Astrocyte of the spinal cord (primary cell): ENCODE results near the gene TMPRSS2.

Source experiments
- DNase-seq: peaks from one replicate; pipeline ENCODE4 v3.0.0; 2011; ENCODE audit warnings: low read depth, low spot score
- H3K4me3 ChIP-seq: 2 replicates; pipeline ENCODE4 v1.5.1; 2011; ENCODE audit warnings: low read depth, mild to moderate bottlenecking, low read length, moderate library complexity
- CTCF ChIP-seq: IDR thresholded peaks from 2 replicates; pipeline ENCODE4 v1.5.1; 2012; ENCODE audit warnings: low read depth, mild to moderate bottlenecking, low read length, inconsistent platforms
- in situ Hi-C: cut with HindIII; loops from 2 replicates; pipeline ENCODE4 v1.10.0; 2017; ENCODE audit warnings: low sequenced_read_pairs

The TMPRSS2 gene

GRCh38 chr21:41488080-41488479 is 19.9 kb downstream of the TMPRSS2 start:
- in situ Hi-C loops = no loop called here
- H3K4me3 ChIP-seq = no peak overlapping the region
- no peak for DNase-seq
- no peak for TF ChIP-seq CTCF

DNA sequence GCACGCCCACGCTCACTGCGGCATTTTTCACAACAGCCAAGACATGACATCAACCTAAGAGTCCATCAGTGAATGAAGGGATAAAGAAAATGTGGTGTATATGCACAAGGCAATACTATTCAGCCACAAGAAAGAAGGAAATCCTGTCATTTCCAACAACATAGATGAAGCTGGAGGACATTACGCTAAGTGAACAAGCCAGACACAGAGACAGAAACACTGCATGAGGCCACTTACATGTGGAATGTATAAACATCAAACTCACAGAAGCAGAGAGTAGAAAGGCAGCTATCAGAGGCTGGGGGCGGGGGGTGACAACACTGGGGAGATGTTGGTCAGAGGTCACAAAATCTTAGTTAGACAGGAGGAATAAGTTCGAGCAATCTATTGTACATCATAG is 20.9 kb downstream of the TMPRSS2 start:
- in situ Hi-C loops = no loop called here
- DNase-seq = no peak
- no peak overlapping the region for H3K4me3 ChIP-seq
- TF ChIP-seq CTCF = no peak

DNA sequence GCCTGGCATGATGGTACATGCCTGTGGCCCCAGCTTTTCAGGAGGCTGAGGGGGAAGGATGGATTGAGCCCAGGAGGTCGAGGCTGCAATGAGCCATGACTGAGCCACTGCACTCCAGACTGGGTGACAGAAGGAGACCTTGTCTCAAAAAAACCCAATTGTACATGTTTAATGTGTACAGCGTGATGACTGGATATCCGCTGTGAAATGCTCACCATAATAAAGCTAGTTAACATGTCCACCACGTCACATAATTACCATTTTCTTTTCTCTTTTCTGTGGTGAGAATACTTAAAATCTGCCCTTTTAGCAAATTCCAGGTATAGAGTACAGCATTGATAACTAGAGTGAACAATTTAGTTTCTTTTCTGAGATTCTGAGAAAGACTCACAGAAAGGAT is 24.0 kb downstream of the TMPRSS2 start:
- TF ChIP-seq CTCF = no peak
- no peak for DNase-seq
- H3K4me3 ChIP-seq = no peak overlapping the region
- in situ Hi-C loops = no loop called here

DNA sequence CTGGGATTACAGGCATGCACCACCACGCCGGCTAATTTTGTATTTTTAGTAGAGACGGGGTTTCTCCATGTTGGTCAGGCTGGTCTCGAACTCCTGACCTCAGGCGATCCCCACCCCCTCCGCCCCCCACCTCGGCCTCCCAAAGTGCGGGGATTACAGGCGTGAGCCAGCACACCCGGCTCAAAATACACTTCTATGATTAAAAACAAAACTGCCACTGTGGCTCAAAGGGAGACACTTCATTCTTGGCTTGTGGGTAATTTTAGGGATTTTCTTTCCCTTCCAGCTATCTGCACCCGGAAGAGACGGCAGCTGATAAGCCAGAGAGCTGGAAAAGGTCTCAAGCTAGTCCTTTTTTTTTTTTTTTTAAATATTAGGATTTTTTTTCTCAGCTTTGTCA is 24.5 kb downstream of the TMPRSS2 start:
- in situ Hi-C loops = no loop called here
- no peak for TF ChIP-seq CTCF
- no peak for DNase-seq
- no peak overlapping the region for H3K4me3 ChIP-seq

DNA sequence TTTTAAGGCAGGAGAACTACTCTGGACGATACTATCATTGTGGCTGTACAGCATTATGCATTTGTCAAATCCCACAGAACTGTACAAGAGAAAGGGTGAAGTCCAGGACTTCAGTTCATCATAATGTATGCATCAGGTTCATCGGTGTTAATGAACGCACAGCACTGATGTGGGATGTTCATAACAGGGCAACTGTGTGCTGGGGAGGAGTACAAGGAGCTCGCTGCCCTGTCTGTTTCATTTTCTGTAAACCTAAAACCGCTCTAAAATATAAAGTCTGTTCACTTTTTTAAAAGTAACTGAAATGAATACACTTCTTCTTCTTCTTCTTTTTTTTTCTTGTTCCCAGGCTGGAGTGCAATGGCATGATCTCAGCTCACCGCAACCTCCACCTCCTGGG is 25.0 kb downstream of the TMPRSS2 start:
- TF ChIP-seq CTCF = no peak
- in situ Hi-C loops = no loop called here
- no peak for DNase-seq
- H3K4me3 ChIP-seq = no peak overlapping the region

DNA sequence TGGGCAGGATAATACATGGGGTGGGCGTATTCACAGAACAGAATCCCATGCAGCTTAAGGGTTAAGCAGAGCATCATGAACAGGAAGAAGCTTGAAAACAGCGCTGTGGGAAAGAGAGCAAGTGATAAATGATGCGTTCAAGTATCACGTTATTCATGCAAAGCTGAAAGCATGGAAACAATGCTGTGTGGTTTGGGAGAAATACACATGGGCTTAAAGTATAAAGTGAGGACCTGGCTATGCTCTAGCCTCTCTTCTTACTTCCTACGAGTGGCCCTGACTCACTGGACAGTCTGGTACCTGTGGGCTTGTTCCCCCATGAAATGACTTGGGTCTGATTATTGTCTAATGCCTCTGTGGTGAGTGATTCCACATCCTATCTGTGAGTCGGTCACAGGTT is 25.7 kb downstream of the TMPRSS2 start:
- in situ Hi-C loops = no loop called here
- H3K4me3 ChIP-seq = no peak overlapping the region
- TF ChIP-seq CTCF = no peak
- DNase-seq = peak; percentile 59

- in situ Hi-C loops = no loop called here
Measured at GRCh38 chr21:41481191-41481590, 26.8 kb downstream of the TMPRSS2 start.

More at GRCh38 chr21:41481191-41481590, 26.8 kb downstream of the TMPRSS2 start:
- H3K4me3 ChIP-seq = no peak overlapping the region
- peak; percentile 24 for DNase-seq
- no peak for TF ChIP-seq CTCF
